PC-9 (cell line): Measurements from ENCODE around the gene TLCD4. TPM values are rescaled to one million over a fixed set of nuclear protein-coding genes. Genes with fewer than 3 reads are reported as not detected.
"Not testable (repeated sequence)": the region's sequence is repeated elsewhere in the genome, so short reads cannot be mapped to it uniquely, and the experiment has no call there.

Source experiments
- BruUV-seq: library from RNA; stranded (reverse); fragments of 400-500 nt; replicated peaks from 2 replicates; lab custom pipeline; 2021; lab: Mats Ljungman, UMichigan
- CTCF ChIA-PET: fragments of 300-600 bp; sonication (Branson Sonifier 250); formaldehyde crosslinking; loops from one replicate; lab custom pipeline; 2022; ENCODE audit warnings: antibody characterized with exemption; lab: Charles Lee
- POLR2A ChIA-PET: fragments of 300-600 bp; sonication (Branson Sonifier 250); formaldehyde crosslinking; loops from one replicate; lab custom pipeline; 2022; ENCODE audit warnings: antibody characterized with exemption; ENCODE audit not compliant: unreplicated experiment; lab: Charles Lee
- DNase-seq, 2 experiments: peaks; one replicate each; pipeline versions ENCODE4 v3.0.0 to v3.0.0-alpha.2; 2015 to 2022; ENCODE audit warnings: mixed read lengths in 1 of 2
- H2AFZ ChIP-seq: fragments of 200-600 bp; sonication (generic); 2 replicates; pipeline ENCODE4 v1.8.1; 2017; ENCODE audit warnings: antibody characterized with exemption
- H3F3A ChIP-seq: fragments of 200-600 bp; sonication (generic); 2 replicates; pipeline ENCODE4 v1.8.1; 2017; ENCODE audit warnings: antibody characterized with exemption, mild to moderate bottlenecking, low read depth; ENCODE audit not compliant: insufficient read depth
- H3K27ac ChIP-seq: fragments of 200-600 bp; sonication (generic); 2 replicates; pipeline ENCODE4 v1.6.1; 2016; ENCODE audit warnings: mixed run types
- H3K27me3 ChIP-seq: fragments of 200-600 bp; sonication (generic); 2 replicates; pipeline ENCODE4 v1.6.1; 2016; ENCODE audit warnings: low read depth, mixed run types; ENCODE audit not compliant: insufficient read depth
- H3K36me3 ChIP-seq: fragments of 200-600 bp; sonication (generic); 2 replicates; pipeline ENCODE4 v1.6.1; 2016; ENCODE audit warnings: low read depth, mixed run types
- H3K4me1 ChIP-seq: fragments of 200-600 bp; sonication (generic); replicated peaks from 2 replicates; pipeline ENCODE4 v1.6.1; 2016; ENCODE audit warnings: mixed run types; ENCODE audit not compliant: insufficient read depth
- H3K4me2 ChIP-seq: fragments of 200-600 bp; sonication (generic); 2 replicates; pipeline ENCODE4 v1.6.1; 2017; ENCODE audit warnings: mixed run types
- H3K4me3 ChIP-seq: fragments of 200-600 bp; sonication (generic); 2 replicates; pipeline ENCODE4 v1.6.1; 2016; ENCODE audit warnings: mixed run types
- H3K79me2 ChIP-seq: fragments of 200-600 bp; sonication (generic); 2 replicates; pipeline ENCODE4 v1.6.1; 2017; ENCODE audit warnings: low read depth, mixed run types
- H3K9me2 ChIP-seq: fragments of 200-600 bp; sonication (generic); 2 replicates; pipeline ENCODE4 v1.8.1; 2017; ENCODE audit warnings: mild to moderate bottlenecking; ENCODE audit not compliant: insufficient read depth
- H3K9me3 ChIP-seq: fragments of 200-600 bp; sonication (generic); 2 replicates; pipeline ENCODE4 v1.8.1; 2016; ENCODE audit warnings: low read depth; ENCODE audit not compliant: insufficient read depth
- H4K20me1 ChIP-seq: fragments of 200-600 bp; sonication (generic); 2 replicates; pipeline ENCODE4 v1.8.1; 2017; ENCODE audit not compliant: insufficient read depth
- EZH2 ChIP-seq: fragments of 200-600 bp; sonication (generic); IDR thresholded peaks from 2 replicates; pipeline ENCODE4 v1.8.0; 2017; ENCODE audit warnings: antibody characterized with exemption, low read depth
- intact Hi-C: fragments of 100-400 bp; cut with micrococcal nuclease; formaldehyde crosslinking; loops from one replicate; pipeline ENCODE4 v1.10.0; 2022; ENCODE audit not compliant: unreplicated experiment
- total RNA-seq: library from RNA; stranded (reverse); gene quantifications from 2 replicates; pipeline ENCODE4 v1.2.3, GENCODE V29; 2021
- TF ChIP-seq, protein P1 (sequence below): fragments of 200-600 bp; sonication (generic); conservative IDR thresholded peaks from 2 replicates; pipeline ENCODE4 v1.6.1; 2017; ENCODE audit warnings: mixed run types, antibody characterized with exemption, mild to moderate bottlenecking, moderate library complexity

TLCD4 gene
- total RNA-seq, 1 experiment from 2014 or later = 11.2 TPM

DNA sequence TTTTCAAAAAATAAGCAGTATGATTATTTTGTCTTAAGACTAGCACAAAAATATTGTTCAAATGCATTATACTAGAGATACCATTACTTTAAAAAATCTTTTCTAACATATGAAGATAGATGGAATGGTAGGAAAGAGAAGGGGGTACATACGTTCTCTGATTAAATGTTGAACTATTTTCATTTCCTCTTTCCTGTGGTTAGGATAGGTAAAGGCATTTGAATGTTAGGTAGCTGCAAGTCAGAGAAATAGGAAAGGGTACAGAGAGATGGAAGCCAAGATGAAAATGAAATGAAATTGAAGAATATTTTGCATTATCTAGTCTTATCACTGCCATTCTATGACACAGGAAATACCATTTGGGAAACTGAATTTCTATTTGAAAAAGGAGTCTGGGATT, 28.3 kb downstream of the TLCD4 start:
- no peak overlapping the region for H3K4me2 ChIP-seq
- ChIA-PET POLR2A (no interaction called here), CTCF (no interaction called here)
- H3K4me1 ChIP-seq = no peaks in the 10 kb centered on the region
- no peaks in the 10 kb centered on the region for H3K9me2 ChIP-seq
- H3K9me3 ChIP-seq = no peaks in the 10 kb centered on the region
- no peak overlapping the region for H3K27ac ChIP-seq
- intact Hi-C loops = no loop called here
- H3K79me2 ChIP-seq = no peaks in the 10 kb centered on the region
- no peak overlapping the region for H2AFZ ChIP-seq
- no peak for DNase-seq
- no peaks in the 10 kb centered on the region for H4K20me1 ChIP-seq
- H3K4me3 ChIP-seq = no peak overlapping the region
- TF ChIP-seq EZH2 = no peak
- TF ChIP-seq, protein P1, sequence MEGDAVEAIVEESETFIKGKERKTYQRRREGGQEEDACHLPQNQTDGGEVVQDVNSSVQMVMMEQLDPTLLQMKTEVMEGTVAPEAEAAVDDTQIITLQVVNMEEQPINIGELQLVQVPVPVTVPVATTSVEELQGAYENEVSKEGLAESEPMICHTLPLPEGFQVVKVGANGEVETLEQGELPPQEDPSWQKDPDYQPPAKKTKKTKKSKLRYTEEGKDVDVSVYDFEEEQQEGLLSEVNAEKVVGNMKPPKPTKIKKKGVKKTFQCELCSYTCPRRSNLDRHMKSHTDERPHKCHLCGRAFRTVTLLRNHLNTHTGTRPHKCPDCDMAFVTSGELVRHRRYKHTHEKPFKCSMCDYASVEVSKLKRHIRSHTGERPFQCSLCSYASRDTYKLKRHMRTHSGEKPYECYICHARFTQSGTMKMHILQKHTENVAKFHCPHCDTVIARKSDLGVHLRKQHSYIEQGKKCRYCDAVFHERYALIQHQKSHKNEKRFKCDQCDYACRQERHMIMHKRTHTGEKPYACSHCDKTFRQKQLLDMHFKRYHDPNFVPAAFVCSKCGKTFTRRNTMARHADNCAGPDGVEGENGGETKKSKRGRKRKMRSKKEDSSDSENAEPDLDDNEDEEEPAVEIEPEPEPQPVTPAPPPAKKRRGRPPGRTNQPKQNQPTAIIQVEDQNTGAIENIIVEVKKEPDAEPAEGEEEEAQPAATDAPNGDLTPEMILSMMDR = no peak
- no TSS peak for BruUV-seq
- H3K27me3 ChIP-seq = no peaks in the 10 kb centered on the region
- no peaks in the 10 kb centered on the region for H3F3A ChIP-seq
- peaks cover 5% of the 10 kb centered on the region; the same call in 1 of the 2 replicates for H3K36me3 ChIP-seq

DNA sequence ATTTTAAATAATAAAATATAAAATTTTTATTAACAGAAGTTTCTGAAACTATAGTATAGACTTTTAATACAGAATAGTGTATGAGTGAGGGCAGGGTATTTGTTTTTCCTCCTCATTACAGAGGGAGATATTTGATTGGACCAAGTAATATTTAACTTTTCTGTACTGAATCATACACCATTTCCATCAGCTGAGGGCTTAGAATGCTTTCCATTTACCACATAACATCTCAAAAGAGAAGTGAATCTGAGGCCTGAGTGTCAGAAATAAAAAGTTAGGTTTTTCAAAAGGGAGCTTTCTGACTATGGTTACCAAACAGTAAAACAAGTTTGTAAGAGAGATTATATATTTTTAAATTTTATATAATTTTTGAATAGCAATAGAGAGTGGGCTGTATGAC, 29.5 kb downstream of the TLCD4 start:
- Histone ChIP-seq H3K9me3 (no peaks in the 10 kb centered on the region), H3F3A (no peaks in the 10 kb centered on the region), H3K4me1 (no peaks in the 10 kb centered on the region), H3K27me3 (no peaks in the 10 kb centered on the region), H4K20me1 (no peaks in the 10 kb centered on the region), H3K79me2 (no peaks in the 10 kb centered on the region), H3K36me3 (peaks cover 5% of the 10 kb centered on the region; the same call in 1 of the 2 replicates), H3K9me2 (no peaks in the 10 kb centered on the region), H3K4me2 (no peak overlapping the region), H3K27ac (no peak overlapping the region), H3K4me3 (no peak overlapping the region), H2AFZ (no peak overlapping the region)
- POLR2A ChIA-PET = no interaction called here
- CTCF ChIA-PET = no interaction called here
- DNase-seq = no peak
- no TSS peak for BruUV-seq
- TF ChIP-seq, protein P1 = no peak
- no peak for TF ChIP-seq EZH2
- intact Hi-C loops = no loop called here

DNA sequence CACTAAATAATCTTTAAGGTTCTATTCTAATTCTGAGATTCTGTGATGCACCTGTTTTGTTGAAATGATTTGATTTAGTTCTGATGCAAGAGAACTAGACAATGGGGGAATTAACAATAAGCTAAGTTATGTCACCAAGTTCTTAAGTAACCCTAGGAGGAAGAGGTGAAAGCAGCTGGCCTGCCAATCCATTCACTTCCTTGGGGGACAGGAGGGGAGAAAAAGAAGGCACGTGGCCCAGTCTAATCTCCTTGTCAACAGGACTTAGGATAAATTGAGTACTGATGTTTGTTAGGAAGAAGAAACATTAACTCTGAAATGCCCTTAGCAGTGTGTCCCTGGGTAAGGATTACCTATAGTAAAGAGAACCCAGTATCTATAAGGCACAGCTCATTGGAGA, 36.9 kb downstream of the TLCD4 start:
- intact Hi-C loops = no loop called here
- no peaks in the 10 kb centered on the region for H3K36me3 ChIP-seq
- H2AFZ ChIP-seq = no peak overlapping the region
- CTCF ChIA-PET = no interaction called here
- H3K4me3 ChIP-seq = no peak overlapping the region
- no peak overlapping the region for H3K27ac ChIP-seq
- no peaks in the 10 kb centered on the region for H4K20me1 ChIP-seq
- no peak for TF ChIP-seq EZH2
- TF ChIP-seq, protein P1 = no peak
- DNase-seq = no peak
- H3K79me2 ChIP-seq = no peaks in the 10 kb centered on the region
- no peak overlapping the region for H3K4me2 ChIP-seq
- no TSS peak for BruUV-seq
- H3F3A ChIP-seq = no peaks in the 10 kb centered on the region
- H3K9me3 ChIP-seq = no peaks in the 10 kb centered on the region
- no peaks in the 10 kb centered on the region for H3K9me2 ChIP-seq
- POLR2A ChIA-PET = no interaction called here
- no peaks in the 10 kb centered on the region for H3K4me1 ChIP-seq
- H3K27me3 ChIP-seq = no peaks in the 10 kb centered on the region

DNA sequence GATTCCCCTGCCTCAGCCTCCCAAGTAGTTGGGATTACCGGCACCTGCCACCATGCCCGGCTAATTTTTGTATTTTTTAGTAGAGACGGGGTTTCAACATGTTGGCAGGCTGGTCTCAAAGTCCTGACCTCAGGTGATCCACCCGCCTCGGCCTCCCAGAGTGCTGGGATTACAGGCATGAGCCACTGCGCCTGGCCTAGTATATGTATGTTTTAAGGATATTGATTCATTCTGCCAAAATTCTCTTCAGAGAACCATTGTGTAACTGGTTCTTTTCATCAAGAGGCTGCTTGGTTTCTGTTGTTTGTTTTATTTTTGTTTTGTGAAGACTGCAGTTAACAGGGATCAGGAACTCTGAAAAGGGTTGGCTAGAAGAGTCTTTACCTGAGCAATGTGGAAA, 48.4 kb downstream of the TLCD4 start:
- BruUV-seq, H3K36me3 ChIP-seq, H3K27me3 ChIP-seq, POLR2A ChIA-PET, CTCF ChIA-PET, H3K79me2 ChIP-seq, intact Hi-C loops, H3K9me3 ChIP-seq, DNase-seq, H2AFZ ChIP-seq, H3K9me2 ChIP-seq, H3K4me2 ChIP-seq, H3K27ac ChIP-seq, H4K20me1 ChIP-seq, H3K4me3 ChIP-seq: not testable (repeated sequence)
- Histone ChIP-seq H3F3A (peaks cover 10% of the 10 kb centered on the region), H3K4me1 (peaks cover 31% of the 10 kb centered on the region)
